Amniotic stem cell (primary cell): ENCODE measurements around the gene ITGB8.
"Not testable (repeated sequence)": the region's sequence is repeated elsewhere in the genome, so short reads cannot be mapped to it uniquely, and the experiment has no call there.

ENCODE experiments used
- DNase-seq: peaks from one replicate; lab custom pipeline; 2025; lab: John Stamatoyannopoulos, UW

Gene ITGB8

DNA sequence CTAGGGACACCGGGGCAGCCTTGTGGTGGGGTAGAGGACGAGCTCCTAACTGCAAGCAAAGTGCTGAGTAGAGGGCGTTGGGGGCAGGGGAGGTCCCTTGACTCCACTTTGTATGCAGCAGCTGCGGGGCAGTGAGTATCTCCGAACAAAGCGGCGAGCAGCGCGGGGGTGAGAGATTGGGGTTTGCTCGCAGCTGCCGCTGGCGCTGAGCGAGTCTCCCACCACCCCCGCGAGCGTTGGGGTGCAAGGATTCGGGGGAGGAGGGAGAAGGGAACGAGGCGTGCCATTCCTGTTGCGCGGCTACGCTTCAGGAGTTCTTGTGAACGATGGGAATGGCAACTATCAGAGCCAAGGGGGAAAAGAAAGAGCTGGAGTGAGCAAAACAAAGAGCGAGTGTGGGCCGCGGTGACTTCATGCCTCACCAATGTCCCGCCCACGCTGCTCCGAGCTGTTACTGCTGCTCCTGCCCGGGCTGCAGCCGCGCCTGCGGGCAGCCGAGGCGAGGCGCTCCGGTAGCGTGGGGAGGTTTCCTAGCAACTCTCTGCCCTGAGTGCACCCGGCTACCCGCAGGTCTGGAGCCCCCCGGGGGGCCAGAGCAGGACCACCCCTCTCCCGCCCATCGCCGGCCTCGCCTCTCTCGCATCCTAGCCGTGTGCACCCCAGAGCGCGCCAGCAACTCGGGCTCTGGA lies at the start of gene ITGB8:
Gene ITGB8, plus strand, starts transcription at position 662 of the 689 bp plus-strand sequence. CDS start 907 bp downstream, outside the sequence.
- peak; percentile 95 for DNase-seq

DNA sequence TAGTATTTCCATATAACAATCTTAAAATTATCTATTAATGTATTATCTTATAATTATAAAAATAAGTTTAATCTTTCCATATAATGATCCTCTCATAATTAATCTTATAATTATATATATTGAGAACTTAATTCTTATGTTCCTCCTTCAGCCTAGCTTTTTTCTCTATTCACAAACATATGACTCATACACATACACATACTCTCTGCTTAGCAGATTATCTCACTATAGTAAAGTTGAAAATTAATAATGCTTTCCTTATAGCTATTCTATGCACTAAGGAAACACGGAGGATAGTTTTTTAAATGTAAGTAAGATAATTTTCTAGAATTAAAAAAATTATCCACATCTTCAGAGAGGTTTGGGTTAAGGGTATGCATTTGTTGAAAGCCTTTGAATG lies 47.7 kb upstream of the ITGB8 start:
- DNase-seq: no peak

DNA sequence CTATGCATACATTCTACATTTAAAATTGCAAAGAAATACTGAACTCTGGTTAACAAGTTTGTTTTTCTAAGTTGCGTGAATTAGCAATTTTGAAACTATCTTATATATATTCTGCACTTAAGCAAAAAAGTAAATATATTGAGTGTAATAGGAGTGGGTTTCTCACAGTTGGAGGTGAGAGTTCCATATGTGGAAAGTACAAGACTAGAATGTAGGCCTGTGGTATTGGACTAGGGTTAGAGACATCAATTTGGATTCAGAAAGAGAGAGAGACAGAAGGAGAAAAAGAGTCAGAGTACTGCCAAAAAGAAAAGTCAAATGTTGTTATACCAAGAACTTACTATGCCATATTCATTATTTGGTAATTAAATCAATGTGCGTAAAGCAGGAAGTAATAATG lies 47.3 kb upstream of the ITGB8 start:
- no peak for DNase-seq

DNA sequence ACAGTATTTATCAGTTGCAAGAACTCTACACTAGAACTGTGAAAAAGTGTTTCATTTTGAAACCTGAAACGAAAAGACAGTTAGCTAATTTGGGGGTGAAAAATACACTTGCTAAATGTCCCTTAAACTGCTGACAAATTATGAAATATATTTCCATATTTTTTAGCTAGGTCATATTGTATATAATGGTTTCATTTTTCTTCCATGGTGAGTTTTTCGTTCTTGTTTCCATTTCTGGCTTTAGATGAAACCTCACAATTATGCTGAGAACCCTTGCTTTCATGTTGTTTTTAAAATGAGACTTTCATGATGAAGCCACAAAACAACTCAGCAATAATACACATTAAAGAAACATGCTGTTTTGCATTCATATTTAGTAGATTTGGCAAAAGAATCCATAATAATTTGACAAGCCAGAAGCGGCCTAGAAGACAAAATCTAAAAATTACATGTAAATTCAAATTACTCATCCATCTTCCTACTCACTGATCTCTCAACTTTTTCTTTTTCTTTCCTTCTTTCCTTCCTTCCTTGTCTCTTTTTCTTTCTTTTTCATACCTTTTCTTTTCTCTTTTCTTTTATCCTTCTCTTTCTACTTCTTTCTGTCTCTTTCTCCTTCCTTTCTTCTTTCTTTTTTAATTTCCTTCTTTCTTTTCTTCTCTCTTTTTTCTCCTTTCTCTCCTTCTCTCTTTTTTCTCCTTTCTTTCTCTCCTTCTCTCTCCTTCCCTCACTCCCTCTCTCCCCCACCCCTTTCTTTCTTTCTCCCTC lies 46.5 kb upstream of the ITGB8 start:
- no peak for DNase-seq

DNA sequence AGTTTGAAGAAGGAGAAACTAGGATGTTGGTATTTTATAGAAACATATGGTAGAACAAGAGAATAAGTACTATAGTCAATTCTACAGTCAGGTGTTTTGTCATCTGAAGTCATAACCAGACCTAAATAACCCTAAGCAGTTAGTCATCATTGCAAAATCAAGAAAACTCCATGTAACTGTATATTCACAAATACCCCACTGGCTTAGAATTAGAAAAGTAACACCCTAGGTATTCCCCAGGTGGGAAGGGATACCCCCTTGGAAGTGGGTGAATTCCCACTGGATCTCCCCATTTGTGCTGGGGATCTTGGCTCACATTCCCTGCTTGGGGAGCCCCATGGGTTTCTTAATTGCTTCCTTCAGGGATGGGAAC lies 45.9 kb upstream of the ITGB8 start:
- DNase-seq: no peak

DNA sequence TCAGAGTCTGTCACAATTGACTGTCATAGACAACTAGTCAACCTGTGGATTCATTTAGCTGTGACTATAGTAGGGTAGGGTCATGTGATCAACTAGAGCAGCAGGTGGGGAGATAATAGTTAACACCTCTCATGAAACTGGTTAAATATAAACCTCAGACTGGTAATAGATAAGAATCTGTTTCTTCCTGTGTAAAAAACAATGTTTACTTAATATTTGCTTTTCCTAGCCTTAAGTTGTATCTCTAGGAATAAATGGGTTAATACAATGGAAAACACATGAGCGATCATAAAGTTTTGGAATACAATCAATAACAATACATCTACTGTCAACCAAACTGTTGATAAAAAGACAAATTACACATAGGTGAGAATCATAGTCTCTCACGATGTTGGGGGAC lies 43.4 kb upstream of the ITGB8 start:
- DNase-seq: no peak

DNA sequence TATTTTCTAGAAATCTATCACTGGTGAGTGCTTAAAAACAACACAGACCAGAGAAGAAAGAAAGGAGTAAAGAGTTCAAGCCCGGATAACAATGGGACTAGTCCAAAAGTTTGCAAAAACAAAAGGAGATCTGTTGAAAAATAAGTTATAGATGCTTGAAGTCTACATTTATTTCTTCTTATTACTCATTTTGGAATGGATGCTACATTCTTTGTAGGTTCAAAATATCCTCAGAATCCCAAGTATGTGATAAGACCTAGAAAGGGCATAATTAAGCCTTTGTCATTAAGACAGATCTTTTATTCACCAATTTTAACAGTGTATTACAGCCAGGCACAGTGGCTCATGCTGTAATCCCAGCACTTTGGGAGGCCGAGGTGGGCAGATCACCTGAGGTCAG lies 42.7 kb upstream of the ITGB8 start:
- no peak for DNase-seq

DNA sequence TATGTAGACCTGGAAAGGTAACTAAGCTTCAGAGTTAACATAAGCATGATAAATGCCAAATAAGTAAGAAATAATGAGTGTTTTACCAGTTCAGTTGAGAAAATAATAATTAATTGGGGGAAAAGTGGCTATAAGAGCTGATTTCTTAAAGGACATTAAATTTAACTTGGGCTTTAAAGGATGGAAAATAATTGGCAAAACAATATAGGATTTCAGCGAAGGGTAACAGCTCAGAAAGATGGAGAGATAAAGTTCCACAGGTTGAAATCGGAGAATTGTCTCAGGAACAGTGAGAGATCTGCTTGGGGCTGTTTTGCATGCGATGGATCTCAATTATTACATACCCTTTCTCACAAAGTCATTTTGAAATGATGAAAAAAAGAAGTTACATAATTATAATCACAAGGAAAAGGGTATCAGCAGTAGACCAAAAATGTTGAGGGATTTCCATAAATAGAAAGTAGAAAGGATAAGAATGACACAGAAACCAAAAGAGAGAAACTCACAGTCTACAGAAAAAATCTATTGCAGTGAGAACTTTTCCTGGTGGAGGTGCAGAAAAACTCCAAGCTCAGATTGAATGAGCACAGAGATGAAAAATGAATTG lies 40.1 kb upstream of the ITGB8 start:
- no peak for DNase-seq

DNA sequence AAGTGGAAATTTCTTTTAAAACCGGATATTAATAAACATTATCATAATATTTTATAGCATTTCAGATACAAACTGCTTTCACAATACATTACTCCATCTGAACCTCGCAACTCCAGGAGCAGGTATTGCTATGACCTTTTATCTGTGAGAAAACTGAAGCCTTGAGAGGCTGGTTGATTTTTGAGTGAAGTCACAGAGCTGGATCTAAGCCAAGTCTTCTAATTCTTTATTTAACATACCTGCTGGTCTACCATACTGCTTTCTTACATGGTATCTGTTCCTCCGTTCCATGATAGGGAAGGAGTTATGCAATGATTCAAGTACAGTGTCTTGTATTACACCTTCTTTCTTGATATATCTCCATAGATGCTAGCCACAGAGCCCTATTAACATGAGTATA lies 37.4 kb upstream of the ITGB8 start:
- no peak for DNase-seq

DNA sequence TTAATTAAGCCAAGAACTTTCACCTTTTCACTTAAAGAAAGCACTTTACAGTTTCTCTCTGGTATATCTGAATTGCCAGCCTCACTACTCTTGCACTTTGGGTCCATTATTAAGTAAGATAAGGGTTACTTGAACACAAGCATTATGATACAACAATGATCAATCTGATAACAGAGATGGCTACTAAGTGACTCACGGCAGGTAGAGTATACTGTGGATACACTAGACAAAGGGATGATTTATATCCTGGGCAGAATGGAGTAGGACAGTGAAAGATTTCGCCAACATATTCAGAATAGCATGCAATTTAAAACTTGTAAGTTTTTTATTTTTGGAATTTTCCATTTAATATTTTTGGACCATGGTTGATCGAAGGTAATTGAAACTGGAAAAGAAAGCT lies 34.3 kb upstream of the ITGB8 start:
- no peak for DNase-seq

DNA sequence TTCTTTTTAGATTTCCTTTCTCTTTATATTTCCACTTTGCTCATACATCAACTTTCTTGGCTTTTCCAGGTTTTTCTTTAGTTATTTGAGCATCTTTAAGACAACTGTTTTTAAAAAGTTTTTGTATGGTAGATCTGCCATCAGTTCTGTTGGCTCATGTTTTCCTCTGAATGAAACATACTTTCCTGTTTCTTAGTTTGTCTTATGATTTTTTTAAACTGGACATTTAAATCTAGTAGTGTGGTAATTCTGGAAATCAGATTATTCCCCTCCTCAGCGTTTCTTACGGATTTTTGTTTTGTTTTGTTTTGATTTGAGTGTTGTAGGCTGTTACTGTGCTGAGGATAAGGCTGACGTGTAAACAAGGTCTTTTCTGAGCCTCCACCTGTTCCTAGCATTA lies 33.8 kb upstream of the ITGB8 start:
- DNase-seq: no peak

DNA sequence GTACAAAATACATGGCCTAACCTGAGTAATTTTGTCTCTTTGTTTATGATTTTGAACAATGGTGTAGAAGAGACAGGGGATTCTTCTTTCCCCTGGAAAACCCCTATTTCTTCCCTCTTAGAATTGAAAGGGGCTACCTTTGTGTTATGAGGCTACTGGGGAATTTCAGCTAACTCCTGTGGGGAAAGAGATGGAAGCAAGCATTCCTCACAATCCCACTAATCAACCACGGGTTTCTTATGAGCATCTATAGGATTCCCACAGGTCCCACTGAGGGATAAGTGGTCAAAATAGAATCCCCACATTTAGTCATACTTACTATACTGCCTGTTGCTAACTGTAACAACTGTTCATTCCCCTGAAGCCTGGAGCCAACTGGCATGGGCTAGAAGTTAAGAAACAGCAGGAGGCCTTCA lies 32.2 kb upstream of the ITGB8 start:
- DNase-seq: no peak

DNA sequence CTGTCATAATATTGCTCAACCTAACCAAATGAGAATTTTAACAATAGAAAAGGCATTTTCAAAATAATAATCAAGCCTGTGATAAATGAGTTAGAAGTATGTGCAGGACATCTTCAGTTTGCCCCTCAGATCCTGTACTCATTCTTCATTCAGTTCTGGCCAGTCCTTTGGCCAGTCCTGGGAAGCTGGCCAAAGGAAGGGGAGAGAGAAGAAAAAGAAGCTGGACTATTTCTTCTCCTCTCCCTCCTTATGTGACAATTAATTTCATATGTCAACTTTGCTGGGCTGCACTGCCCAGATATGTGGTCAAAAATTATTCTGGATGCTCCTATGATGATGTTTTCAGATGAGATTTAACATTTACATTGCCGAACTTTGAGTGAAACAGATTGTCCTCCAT lies 31.6 kb upstream of the ITGB8 start:
- no peak for DNase-seq

DNA sequence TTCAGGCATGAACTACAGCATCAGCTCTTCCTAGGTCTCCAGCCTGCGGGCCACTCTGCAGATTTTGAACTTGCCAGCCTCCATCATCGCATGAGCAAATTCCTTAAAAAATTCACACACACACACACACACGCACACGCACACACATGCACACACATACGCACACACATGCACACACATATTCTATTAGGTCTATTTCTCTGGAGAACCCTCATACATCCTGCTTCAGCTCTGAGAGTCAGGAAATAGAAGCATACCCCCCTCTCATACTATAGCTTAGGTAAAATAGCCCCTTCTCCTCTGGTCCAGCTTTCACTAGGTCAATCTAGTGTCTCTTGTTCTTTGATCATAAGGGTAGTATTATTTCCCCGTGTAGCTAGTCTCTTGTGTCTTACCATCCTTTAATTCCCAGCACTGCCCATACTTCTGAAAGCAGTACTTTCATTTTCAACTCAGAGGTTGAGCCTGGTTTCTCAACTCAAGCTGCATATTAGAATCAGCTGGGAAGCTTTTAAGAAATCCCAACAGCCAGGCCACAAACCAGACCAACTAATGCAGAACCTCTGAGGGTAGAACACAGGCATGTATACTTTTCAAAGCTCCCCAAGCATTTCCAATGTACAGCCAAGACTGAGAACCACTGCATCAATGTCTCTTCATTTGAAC lies 30.9 kb upstream of the ITGB8 start:
- no peak for DNase-seq

DNA sequence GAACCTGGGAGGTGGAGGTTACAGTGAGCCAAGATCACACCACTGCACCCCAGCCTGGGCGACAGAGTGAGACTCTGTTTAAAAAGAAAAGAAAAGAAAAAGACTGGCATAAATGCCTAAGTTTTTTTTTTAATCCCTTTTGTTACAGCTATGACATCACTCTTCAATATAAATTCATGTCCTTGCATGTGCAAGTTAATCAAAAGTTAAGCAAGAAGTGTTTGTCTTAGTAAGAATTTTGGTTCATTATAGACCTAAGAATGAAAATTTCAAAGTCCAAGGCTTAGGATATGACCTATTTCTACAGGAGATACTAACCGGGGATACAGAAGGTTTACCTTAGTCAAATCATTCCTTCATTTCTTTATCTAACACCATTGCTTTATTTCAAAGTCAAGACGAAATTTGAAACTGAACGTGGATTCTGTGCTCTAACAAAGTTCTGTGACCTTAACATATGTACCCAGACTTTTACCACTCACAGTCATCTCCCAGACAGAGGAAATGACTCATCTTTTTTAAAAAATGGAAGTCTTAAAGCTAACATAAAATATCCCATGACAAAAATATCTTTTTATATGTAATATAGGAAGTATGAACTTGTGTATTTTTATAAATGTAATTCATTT lies 29.3 kb upstream of the ITGB8 start:
- DNase-seq: no peak

DNA sequence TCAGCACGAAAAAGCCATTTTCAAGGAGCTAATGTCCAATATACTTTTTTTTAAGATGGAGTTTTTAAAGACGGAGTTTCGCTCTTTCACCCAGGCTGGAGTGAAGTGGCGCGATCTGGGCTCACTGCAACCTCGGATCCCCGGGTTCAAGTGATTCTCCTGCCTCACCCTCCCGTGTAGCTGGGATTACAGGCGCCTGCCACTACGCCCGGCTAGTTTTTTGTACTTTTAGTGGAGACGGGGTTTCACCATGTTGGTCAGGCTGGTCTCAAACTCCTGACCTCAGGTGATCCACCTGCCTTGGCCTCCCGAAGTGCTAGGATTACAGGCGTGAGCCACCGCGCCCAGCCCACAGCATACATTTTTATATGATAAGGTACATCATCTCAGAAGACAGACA lies 28.4 kb upstream of the ITGB8 start:
- DNase-seq: not testable (repeated sequence)

DNA sequence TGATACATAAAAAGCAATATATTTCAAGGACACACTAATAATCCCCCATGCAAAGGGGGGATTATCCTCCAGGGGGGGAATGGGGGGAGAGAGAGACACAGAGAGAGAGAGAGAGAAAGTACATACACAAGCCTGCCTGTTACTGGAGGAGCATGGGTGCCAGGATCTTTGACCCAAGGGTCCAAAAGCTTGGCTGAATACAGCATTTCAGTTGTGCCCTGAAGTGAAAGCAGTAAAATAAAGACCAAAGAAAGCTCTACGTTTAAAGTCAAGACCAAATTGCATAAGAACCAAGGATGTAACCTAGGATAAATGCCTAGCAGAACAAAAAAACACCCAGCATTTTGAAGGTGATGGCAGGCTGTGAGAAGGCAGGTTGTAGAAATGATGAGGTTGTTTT lies 27.8 kb upstream of the ITGB8 start:
- no peak for DNase-seq

DNA sequence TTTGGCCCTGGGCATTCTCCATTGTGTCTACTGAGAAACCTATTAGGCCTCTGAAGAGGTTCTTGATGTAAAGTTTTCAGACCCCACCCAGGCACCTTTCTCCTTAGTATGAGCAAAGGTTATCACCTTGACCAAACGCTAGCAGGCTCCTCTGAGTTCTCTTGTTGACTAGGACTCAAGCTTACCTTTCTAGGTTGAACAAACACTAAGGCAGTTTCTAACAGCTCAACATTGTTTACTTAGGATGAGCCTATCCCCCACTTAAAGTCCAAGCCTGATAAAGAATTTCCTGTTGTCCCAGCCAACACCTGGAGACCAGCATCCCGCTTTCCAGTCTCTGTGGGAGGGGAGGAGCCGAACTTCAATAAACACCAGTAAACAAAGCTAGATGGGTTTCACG lies 26.3 kb upstream of the ITGB8 start:
- no peak for DNase-seq

DNA sequence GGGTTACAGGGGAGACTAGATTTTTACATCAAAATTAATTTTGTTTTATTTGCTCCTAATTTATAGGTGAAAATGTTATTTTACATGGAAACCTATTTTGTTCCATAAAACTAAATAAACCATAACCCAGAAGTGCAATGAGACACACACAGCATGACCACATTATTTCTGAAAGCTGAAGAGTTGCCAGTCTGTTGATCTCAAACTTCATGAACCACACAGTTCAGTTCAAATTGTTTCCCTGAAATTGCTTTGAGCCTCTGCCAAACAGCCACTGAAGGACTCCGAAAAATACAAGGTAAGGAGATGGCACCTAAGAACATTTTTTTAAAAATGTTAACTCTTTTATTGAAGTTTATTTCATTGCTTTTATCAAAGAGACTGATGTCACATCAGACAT lies 25.0 kb upstream of the ITGB8 start:
- DNase-seq: no peak

DNA sequence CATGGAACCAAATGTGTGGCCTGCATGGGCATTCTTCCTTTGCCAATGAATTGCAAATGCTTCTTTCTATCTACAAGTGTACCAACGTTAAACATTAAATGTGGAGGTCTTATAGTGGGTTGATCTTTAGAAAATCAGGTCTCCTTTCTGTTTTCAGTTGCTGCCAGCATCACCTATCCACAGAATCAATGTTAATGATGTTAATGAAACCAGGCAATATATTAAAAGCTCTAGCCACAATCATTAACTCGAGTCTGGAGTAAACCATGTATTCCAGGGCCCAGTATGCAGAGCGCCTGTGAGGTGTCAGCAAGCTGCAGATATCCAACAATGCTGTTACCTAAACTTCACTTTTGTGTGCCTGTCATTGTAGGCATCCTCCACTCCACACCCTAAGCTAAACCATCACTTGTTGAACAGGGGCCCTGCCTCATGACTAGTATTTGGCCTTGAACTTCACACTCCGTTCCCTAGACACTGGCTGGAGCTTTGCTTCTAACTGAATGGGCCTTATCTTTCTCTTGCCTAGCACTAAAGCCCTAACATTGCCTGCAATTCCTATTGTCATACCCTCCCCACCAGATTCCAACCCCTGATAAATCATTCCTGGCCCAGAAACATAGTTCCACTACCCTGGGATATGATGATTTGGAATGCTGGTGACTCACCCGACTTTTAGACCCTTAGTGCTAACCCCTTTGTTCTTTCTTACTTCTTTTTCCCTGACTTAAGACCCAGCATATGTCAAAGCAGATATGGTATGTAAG lies 24.3 kb upstream of the ITGB8 start:
- no peak for DNase-seq

DNA sequence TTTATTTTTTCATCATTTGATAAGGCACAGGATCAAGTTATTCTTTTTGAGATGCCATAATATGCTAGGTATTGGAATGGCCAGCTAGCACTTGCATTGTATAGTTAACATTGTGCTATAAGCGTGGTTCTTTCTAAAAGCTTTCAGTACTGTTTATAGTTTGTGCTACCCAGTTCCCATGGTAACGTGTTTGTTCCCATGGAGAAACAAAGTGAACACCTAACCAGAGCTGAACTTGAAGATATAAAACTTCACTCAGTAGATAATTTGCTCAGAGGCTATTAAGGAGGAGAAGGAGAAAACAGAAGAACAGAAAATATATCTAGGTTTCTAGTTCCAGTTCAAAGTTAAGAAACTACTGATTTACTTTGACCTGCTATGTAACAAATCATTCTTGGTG lies 23.6 kb upstream of the ITGB8 start:
- no peak for DNase-seq

DNA sequence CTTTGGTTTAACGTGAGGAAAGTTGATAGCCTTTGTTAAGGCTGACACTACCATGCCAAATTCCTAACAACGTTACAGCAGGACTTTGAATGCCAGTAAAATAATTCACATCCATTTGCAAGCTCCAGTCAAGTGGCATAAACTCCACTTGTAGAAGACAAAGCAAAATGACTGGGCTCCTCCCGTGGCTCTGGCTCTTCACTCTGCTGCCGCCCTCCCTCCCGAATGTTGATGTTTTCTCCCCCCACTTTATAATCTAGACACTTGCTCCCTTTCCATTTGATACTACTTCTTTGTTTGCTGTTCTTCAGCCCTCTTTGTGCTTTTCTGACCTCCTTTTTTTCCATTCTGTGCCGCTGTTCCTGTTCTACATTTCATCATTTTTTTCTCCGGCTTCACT lies 22.8 kb upstream of the ITGB8 start:
- DNase-seq: no peak
